RWPE2 (cell line): ENCODE data around the gene CFAP99.

Experiments used
- ATAC-seq: fragments of 200-7000 bp; cut with Tn5 transposase; 3 replicates; pipeline ENCODE4 v1.9.1; 2021; ENCODE audit warnings: low read depth
- DNase-seq: peaks from one replicate; pipeline ENCODE4 v3.0.0-alpha.2; 2020; ENCODE audit warnings: low spot score
- H3K27ac ChIP-seq: fragments of 450-650 bp; 2 replicates; pipeline ENCODE4 v1.5.1; 2017; ENCODE audit warnings: mild to moderate bottlenecking; ENCODE audit not compliant: poor library complexity, severe bottlenecking
- H3K27me3 ChIP-seq: fragments of 250-450 bp; sonication (Bioruptor Pico); 2 replicates; pipeline ENCODE4 v1.5.1; 2021; ENCODE audit warnings: mild to moderate bottlenecking, moderate library complexity; ENCODE audit not compliant: insufficient read depth, poor library complexity, severe bottlenecking
- H3K36me3 ChIP-seq: fragments of 250-450 bp; sonication (Bioruptor Pico); 2 replicates; pipeline ENCODE4 v1.5.1; 2020; ENCODE audit warnings: low read depth, mild to moderate bottlenecking, moderate library complexity
- H3K4me1 ChIP-seq: fragments of 250-450 bp; sonication (Bioruptor Pico); 2 replicates; pipeline ENCODE4 v1.5.1; 2021; ENCODE audit warnings: mild to moderate bottlenecking, moderate library complexity; ENCODE audit not compliant: insufficient read depth, poor library complexity, severe bottlenecking
- H3K4me3 ChIP-seq: fragments of 250-450 bp; sonication (Bioruptor Pico); 2 replicates; pipeline ENCODE4 v1.5.1; 2021; ENCODE audit warnings: mild to moderate bottlenecking, moderate library complexity; ENCODE audit not compliant: severe bottlenecking
- H3K9me3 ChIP-seq: fragments of 250-450 bp; sonication (Bioruptor Pico); 2 replicates; pipeline ENCODE4 v1.5.1; 2021; ENCODE audit warnings: mild to moderate bottlenecking, moderate library complexity; ENCODE audit not compliant: severe bottlenecking
- CTCF ChIP-seq: fragments of 450-650 bp; IDR thresholded peaks from one replicate; pipeline ENCODE4 v1.5.1; 2017; ENCODE audit warnings: mild to moderate bottlenecking, moderate library complexity; ENCODE audit not compliant: poor library complexity, severe bottlenecking

Gene CFAP99

GRCh38 chr4:2383760-2384159 lies 35.0 kb upstream of the CFAP99 start:
- no peak overlapping the region for H3K27ac ChIP-seq
- no peak for ATAC-seq

DNA sequence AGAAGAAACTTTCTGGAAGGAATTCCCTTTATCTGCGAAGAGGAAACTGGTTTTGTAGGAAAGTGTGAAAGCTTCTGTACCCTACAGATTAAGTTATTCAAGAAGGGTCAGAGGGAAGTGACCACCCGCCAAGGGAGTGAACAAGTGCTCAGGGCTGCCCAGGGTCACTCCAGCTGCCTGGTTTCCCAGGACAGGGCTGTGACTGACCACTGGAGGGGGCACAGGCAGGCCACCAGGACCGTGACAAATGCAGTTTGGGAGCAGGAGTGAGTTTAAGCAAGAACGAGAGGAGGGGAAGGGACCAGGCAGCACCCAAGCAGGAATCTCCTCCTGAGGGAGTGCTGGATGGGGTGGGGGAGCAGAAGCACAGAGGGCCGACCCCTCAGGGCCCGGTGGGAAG lies 34.5 kb upstream of the CFAP99 start:
- H3K27me3 ChIP-seq, result no peaks in the 10 kb centered on the region
- H3K4me3 ChIP-seq, result no peak overlapping the region
- no peaks in the 10 kb centered on the region for H3K9me3 ChIP-seq
- DNase-seq, result no peak
- no peaks in the 10 kb centered on the region for H3K4me1 ChIP-seq
- no peaks in the 10 kb centered on the region for H3K36me3 ChIP-seq
- no peak for ATAC-seq
- no peak for TF ChIP-seq CTCF
- no peak overlapping the region for H3K27ac ChIP-seq

More at GRCh38 chr4:2383760-2384159, 35.0 kb upstream of the CFAP99 start:
- Histone ChIP-seq H3K4me3 (no peak overlapping the region), H3K27me3 (no peaks in the 10 kb centered on the region), H3K36me3 (no peaks in the 10 kb centered on the region), H3K4me1 (no peaks in the 10 kb centered on the region), H3K9me3 (no peaks in the 10 kb centered on the region)
- DNase-seq, result no peak
- no peak for TF ChIP-seq CTCF

DNA sequence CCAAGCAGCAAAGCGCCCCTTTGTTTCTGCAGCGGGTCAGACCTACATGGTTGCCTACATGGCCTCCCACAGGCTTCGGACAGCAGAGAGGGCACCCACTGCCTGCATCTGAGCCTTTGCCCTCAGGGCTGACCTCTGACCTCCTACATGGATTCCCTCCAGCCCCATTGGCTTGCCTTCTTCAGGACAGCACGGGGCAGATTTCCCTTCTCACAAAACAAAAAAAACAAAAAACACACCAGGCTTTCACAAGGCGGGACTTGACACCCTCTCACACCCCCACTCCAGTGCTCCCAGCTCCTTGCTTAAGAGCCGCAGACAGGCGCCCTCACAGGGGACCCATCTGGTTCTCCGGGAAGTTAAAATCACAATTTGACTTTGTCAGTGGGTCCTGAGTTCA lies 33.2 kb upstream of the CFAP99 start:
- no peak for DNase-seq

GRCh38 chr4:2386717-2387116 lies 32.0 kb upstream of the CFAP99 start:
- Histone ChIP-seq H3K36me3 (no peaks in the 10 kb centered on the region), H3K4me1 (no peaks in the 10 kb centered on the region), H3K4me3 (no peak overlapping the region), H3K27ac (no peak overlapping the region), H3K9me3 (no peaks in the 10 kb centered on the region), H3K27me3 (no peaks in the 10 kb centered on the region)
- no peak for TF ChIP-seq CTCF
- ATAC-seq (no peak), DNase-seq (no peak)

More for the DNA sequence above, 33.2 kb upstream of the CFAP99 start:
- Histone ChIP-seq H3K4me3 (no peak overlapping the region), H3K9me3 (no peaks in the 10 kb centered on the region), H3K4me1 (no peaks in the 10 kb centered on the region), H3K27ac (no peak overlapping the region), H3K27me3 (no peaks in the 10 kb centered on the region), H3K36me3 (no peaks in the 10 kb centered on the region)
- no peak for TF ChIP-seq CTCF
- no peak for ATAC-seq

DNA sequence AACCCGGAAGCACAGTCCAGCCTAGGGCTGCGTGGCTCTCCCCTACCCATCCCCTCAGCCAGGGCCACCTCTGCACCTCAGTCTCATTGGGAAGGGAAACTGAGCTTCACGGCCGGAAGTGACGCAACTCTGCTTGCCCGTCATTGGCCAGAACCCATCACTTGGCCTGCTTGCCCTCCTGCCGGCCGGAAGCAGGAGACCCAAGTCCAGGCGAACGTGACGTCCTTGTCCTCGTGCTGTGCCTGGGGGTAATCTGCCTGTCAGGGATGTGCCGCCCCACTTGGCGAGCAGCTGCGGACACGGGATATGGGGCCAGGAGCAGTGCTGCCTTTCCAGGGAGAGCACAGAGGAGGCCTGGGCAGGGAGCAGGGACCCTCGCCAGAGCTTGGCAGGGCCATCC lies 31.5 kb upstream of the CFAP99 start:
- Histone ChIP-seq H3K27me3 (no peaks in the 10 kb centered on the region), H3K4me1 (no peaks in the 10 kb centered on the region), H3K36me3 (no peaks in the 10 kb centered on the region), H3K4me3 (no peak overlapping the region), H3K27ac (no peak overlapping the region), H3K9me3 (no peaks in the 10 kb centered on the region)
- ATAC-seq, result no peak
- no peak for DNase-seq
- TF ChIP-seq CTCF, result no peak
